PC-3 (cell line): ENCODE results near the gene ADO.

Source experiments
- CTCF ChIP-seq: fragments of 300-600 bp; sonication (generic); conservative IDR thresholded peaks from 2 replicates; pipeline ENCODE4 v1.5.1; 2017; ENCODE audit warnings: antibody characterized with exemption, low read depth, mild to moderate bottlenecking, low read length
- EZH2 ChIP-seq: fragments of 300-600 bp; sonication (generic); IDR thresholded peaks from one replicate; pipeline ENCODE4 v1.6.1; 2017; ENCODE audit warnings: antibody characterized with exemption, mild to moderate bottlenecking, low read length; ENCODE audit not compliant: unreplicated experiment

DNA sequence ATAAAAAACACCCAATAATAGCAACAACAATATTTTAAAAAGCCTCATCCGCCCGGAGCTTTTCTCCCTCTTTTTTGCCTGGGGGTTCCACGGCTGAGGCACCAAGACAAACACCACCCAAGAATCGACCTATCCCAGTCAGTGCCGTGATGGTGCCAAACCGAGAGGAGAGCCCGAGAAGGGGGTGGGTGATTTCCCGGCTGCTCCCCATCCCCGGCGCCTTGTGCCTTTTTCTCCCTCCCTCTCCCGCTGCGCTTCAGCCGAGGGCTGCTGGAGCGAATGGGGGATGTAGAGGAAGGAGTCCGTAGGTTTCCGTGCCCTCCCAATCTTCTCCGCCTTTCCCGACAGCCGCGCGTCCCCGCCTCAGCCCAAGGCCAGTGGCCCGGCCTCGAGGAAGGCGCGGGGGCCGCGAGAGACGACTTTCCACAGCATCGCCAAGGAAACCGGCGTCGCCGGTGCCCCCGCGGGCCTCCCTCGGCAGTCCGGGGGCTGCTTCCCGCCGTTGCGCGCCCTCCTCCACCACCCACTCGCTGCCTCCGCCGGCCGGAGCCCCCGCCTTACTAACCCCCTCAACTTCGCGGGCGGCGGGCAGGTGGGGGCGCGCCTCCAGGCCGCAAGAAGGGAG, 10.3 kb downstream of the ADO start:
- no peak for TF ChIP-seq CTCF
- no peak for TF ChIP-seq EZH2
